Upper lobe of left lung (tissue), 6 donors: ENCODE results near the gene UBE2E2. TPM values are rescaled to one million over a fixed set of nuclear protein-coding genes. Genes with fewer than 3 reads are reported as not detected.

ENCODE experiments used
- ATAC-seq, 2 donors: fragments of 200-7000 bp; cut with Tn5 transposase; one replicate each; pipeline ENCODE4 v1.9.1; 2022; ENCODE audit warnings: mild to moderate bottlenecking in 2 of 2, moderate library complexity in 2 of 2; ENCODE audit not compliant: low FRiP score in 2 of 2
- DNase-seq, 2 donors: peaks; one replicate each; pipeline ENCODE4 v3.0.0-alpha.2; 2019 to 2020
- H3K27ac ChIP-seq, 4 donors: fragments of 200-600 bp; sonication (generic); one replicate each; pipeline ENCODE4 v1.5.1; 2016 to 2019
- H3K27me3 ChIP-seq, 4 donors: fragments of 200-600 bp; sonication (generic); one replicate each; pipeline ENCODE4 v1.5.1; 2017 to 2019
- H3K36me3 ChIP-seq, 4 donors: fragments of 200-600 bp; sonication (generic); one replicate each; pipeline ENCODE4 v1.5.1; 2016 to 2019
- H3K4me1 ChIP-seq, 4 donors: fragments of 200-600 bp; sonication (generic); one replicate each; pipeline ENCODE4 v1.5.1; 2018 to 2019
- H3K4me3 ChIP-seq, 4 donors: fragments of 200-600 bp; sonication (generic); one replicate each; pipeline ENCODE4 v1.5.1; 2017 to 2019; ENCODE audit warnings: mild to moderate bottlenecking in 2 of 4, moderate library complexity in 1 of 4
- H3K9me3 ChIP-seq, 4 donors: fragments of 200-600 bp; sonication (generic); one replicate each; pipeline ENCODE4 v1.5.1; 2018 to 2019
- CTCF ChIP-seq, 6 experiments: fragments of 450-650 bp in 4 of 6; fragments of 200-600 bp in 2 of 6; sonication (generic) in 2 of 6; IDR thresholded peaks; one replicate each; pipeline ENCODE4 v1.5.1; 2016 to 2019; ENCODE audit warnings: antibody characterized with exemption in 6 of 6
- EP300 ChIP-seq, 4 donors: sonication (generic); formaldehyde crosslinking; IDR thresholded peaks; one replicate each; pipeline ENCODE4 v1.5.1; 2017; ENCODE audit warnings: antibody characterized with exemption in 4 of 4, control low read depth in 2 of 4
- POLR2A ChIP-seq, 4 donors: fragments of 450-650 bp; IDR thresholded peaks; one replicate each; pipeline ENCODE4 v1.5.1; 2016 to 2017; ENCODE audit warnings: antibody characterized with exemption in 4 of 4, mild to moderate bottlenecking in 2 of 4
- POLR2AphosphoS5 ChIP-seq, 2 donors: sonication (generic); formaldehyde crosslinking; IDR thresholded peaks; one replicate each; pipeline ENCODE4 v1.5.1; 2017; ENCODE audit warnings: antibody characterized with exemption in 2 of 2
- WGBS, 2 donors: methylation state at CpG; one replicate each; pipeline ENCODE4 v1.1.5; 2017 to 2018; 5-methylcytosine and 5-hydroxymethylcytosine counted together
- total RNA-seq, 6 donors: library from RNA; depleted of rRNA in 4 of 6; stranded (reverse); fragments of >200 nt in 4 of 6; gene quantifications; one replicate each; pipeline versions ENCODE4 v1.1.0 to v1.2.1, GENCODE V29; 2016 to 2021
- donor health status: DM: no; HTN: no; CAD: no; lungs with moderate emphysema.
- donor health status: DM: no; HTN: yes; CAD: no; lungs with severe emphysema.

The UBE2E2 gene
- total RNA-seq, 6 donors from 2014 or later, result 18.3 to 61.5 (median 41.9) TPM

GRCh38 chr3:23232854-23233253, 29.7 kb downstream of the UBE2E2 start:
- no peak for TF ChIP-seq CTCF (IDR thresholded peaks at IDR 0.05)
- TF ChIP-seq EP300 (IDR thresholded peaks at IDR 0.05), result no peak
- no peak for TF ChIP-seq POLR2A (IDR thresholded peaks at IDR 0.05)
- no peak for TF ChIP-seq POLR2AphosphoS5 (IDR thresholded peaks at IDR 0.05)
- ATAC-seq, result no peak
- H3K27ac ChIP-seq, result no peak overlapping the region
- DNase-seq, result no peak
- H3K27me3 ChIP-seq, result no peaks in the 10 kb centered on the region
- no peaks in the 10 kb centered on the region for H3K36me3 ChIP-seq
- WGBS, 2 donors, result 76 to 93% methylated on average over 1 of the region's 1 CpG
- no peaks in the 10 kb centered on the region for H3K4me1 ChIP-seq
- H3K4me3 ChIP-seq, result no peak overlapping the region
- no peaks in the 10 kb centered on the region for H3K9me3 ChIP-seq

GRCh38 chr3:23235264-23235663, 32.1 kb downstream of the UBE2E2 start:
- peaks cover 0 to 9% (median 6%) of the 10 kb centered on the region in 4 donors for H3K4me1 ChIP-seq
- ATAC-seq, result no peak
- no peaks in the 10 kb centered on the region for H3K27me3 ChIP-seq
- no peaks in the 10 kb centered on the region for H3K9me3 ChIP-seq
- TF ChIP-seq EP300 (IDR thresholded peaks at IDR 0.05), result no peak
- no peak overlapping the region for H3K27ac ChIP-seq
- DNase-seq, result no peak
- H3K36me3 ChIP-seq, result no peaks in the 10 kb centered on the region
- no peak overlapping the region for H3K4me3 ChIP-seq
- WGBS, 2 donors, result 85 to 91% methylated on average over 1 of the region's 1 CpG

- DNase-seq, result no peak
- no peaks in the 10 kb centered on the region for H3K9me3 ChIP-seq
- TF ChIP-seq CTCF (IDR thresholded peaks at IDR 0.05), result no peak
- TF ChIP-seq POLR2A (IDR thresholded peaks at IDR 0.05), result no peak
- no peak for TF ChIP-seq EP300 (IDR thresholded peaks at IDR 0.05)
- no peak for ATAC-seq
- H3K36me3 ChIP-seq, result no peaks in the 10 kb centered on the region
- peaks cover 4 to 13% (median 7%) of the 10 kb centered on the region in 4 donors for H3K4me1 ChIP-seq
- H3K4me3 ChIP-seq, result no peak overlapping the region
- no peak overlapping the region for H3K27ac ChIP-seq
- WGBS, 2 donors, result 91 to 94% methylated on average over 6 of the region's 6 CpGs
- no peaks in the 10 kb centered on the region for H3K27me3 ChIP-seq
These were observed 33.8 kb downstream of the UBE2E2 start for GRCh38 chr3:23236890-23237289.

GRCh38 chr3:23238156-23238555, 35.0 kb downstream of the UBE2E2 start:
- Histone ChIP-seq H3K27ac (no peak overlapping the region), H3K4me3 (no peak overlapping the region), H3K27me3 (no peaks in the 10 kb centered on the region), H3K36me3 (no peaks in the 10 kb centered on the region), H3K4me1 (peaks cover 4 to 13% (median 7%) of the 10 kb centered on the region in 4 donors), H3K9me3 (no peaks in the 10 kb centered on the region)
- DNase-seq (no peak), ATAC-seq (no peak)
- 89 to 96% methylated on average over 2 of the region's 2 CpGs for WGBS, 2 donors
- TF ChIP-seq POLR2AphosphoS5 (IDR thresholded peaks at IDR 0.05) (no peak), POLR2A (IDR thresholded peaks at IDR 0.05) (no peak), EP300 (IDR thresholded peaks at IDR 0.05) (no peak)

GRCh38 chr3:23238578-23238977, 35.5 kb downstream of the UBE2E2 start:
- H3K27me3 ChIP-seq, result no peaks in the 10 kb centered on the region
- H3K4me1 ChIP-seq, result peaks cover 4 to 13% (median 7%) of the 10 kb centered on the region in 4 donors
- no peak overlapping the region for H3K27ac ChIP-seq
- ATAC-seq (no peak), DNase-seq (no peak)
- TF ChIP-seq EP300 (IDR thresholded peaks at IDR 0.05) (no peak), POLR2AphosphoS5 (IDR thresholded peaks at IDR 0.05) (no peak), CTCF (IDR thresholded peaks at IDR 0.05) (no peak), POLR2A (IDR thresholded peaks at IDR 0.05) (no peak)
- H3K4me3 ChIP-seq, result no peak overlapping the region
- H3K9me3 ChIP-seq, result no peaks in the 10 kb centered on the region
- H3K36me3 ChIP-seq, result no peaks in the 10 kb centered on the region
- 96 to 97% methylated on average over 4 of the region's 4 CpGs for WGBS, 2 donors
